Endothelial cell of umbilical vein (primary cell): ENCODE results near the gene SLC10A2. TPM values are rescaled to one million over a fixed set of nuclear protein-coding genes. Genes with fewer than 3 reads are reported as not detected.

Experiments used
- BruUV-seq: library from RNA; stranded (reverse); fragments of 400-500 nt; replicated peaks from 2 replicates; lab custom pipeline; 2021; lab: Mats Ljungman, UMichigan
- CTCF ChIA-PET: fragments of 300-600, 350-600 bp; sonication (Branson Sonifier 250); formaldehyde crosslinking; loops from one replicate; lab custom pipeline; 2021; ENCODE audit warnings: antibody characterized with exemption, inconsistent platforms; lab: Charles Lee
- POLR2A ChIA-PET: fragments of 300-600, 350-600 bp; sonication (Branson Sonifier 250); formaldehyde crosslinking; loops from one replicate; lab custom pipeline; 2021; ENCODE audit warnings: antibody characterized with exemption, inconsistent platforms; lab: Charles Lee
- DNase-seq: peaks from one replicate; pipeline ENCODE4 v3.0.0-alpha.2; 2011; ENCODE audit warnings: low read depth, low spot score
- FAIRE-seq: peaks from 2 replicates; lab custom pipeline; 2011; peaks lifted over from hg19 to GRCh38; lab: Jason Lieb, UNC
- H2AFZ ChIP-seq: 2 replicates; pipeline ENCODE4 v1.6.0; 2012; ENCODE audit warnings: low read depth, low read length, control low read depth, inconsistent platforms
- H3K27ac ChIP-seq: 2 replicates; pipeline ENCODE4 v1.5.1; 2011; ENCODE audit warnings: low read depth, mild to moderate bottlenecking, control low read depth, low read length, moderate library complexity; ENCODE audit not compliant: insufficient read depth
- H3K27me3 ChIP-seq, 2 experiments: 2 replicates each; pipeline versions ENCODE4 v1.6.0 to v1.6.1; 2011; ENCODE audit warnings: low read length in 2 of 2, mixed read lengths in 1 of 2; ENCODE audit not compliant: control insufficient read depth in 2 of 2, insufficient read depth in 2 of 2
- H3K36me3 ChIP-seq, 2 experiments: 2 replicates in 1 of 2; 3 replicates in 1 of 2; pipeline ENCODE4 v1.5.1; 2011; ENCODE audit warnings: low read length in 2 of 2, mild to moderate bottlenecking in 1 of 2, moderate library complexity in 1 of 2; ENCODE audit not compliant: control insufficient read depth in 2 of 2, insufficient read depth in 2 of 2; ENCODE audit errors: extremely low read depth in 1 of 2
- H3K4me1 ChIP-seq: 3 replicates; pipeline ENCODE4 v1.5.1; 2011; ENCODE audit warnings: mild to moderate bottlenecking, low read length; ENCODE audit not compliant: control insufficient read depth, insufficient read depth; ENCODE audit errors: extremely low read depth
- H3K4me2 ChIP-seq: 2 replicates; pipeline ENCODE4 v1.6.1; 2011; ENCODE audit warnings: low read length, control low read depth, mixed read lengths; ENCODE audit not compliant: insufficient read depth
- H3K4me3 ChIP-seq, 3 experiments: fragments of 200-600 bp in 1 of 3; sonication (generic), shearing (Covaris generic) in 1 of 3; replicated peaks in 1 of 3; 2 replicates each; pipeline ENCODE4 v1.5.1; 2011 to 2016; ENCODE audit warnings: control low read depth in 3 of 3, low read length in 3 of 3, mild to moderate bottlenecking in 2 of 3, inconsistent platforms in 1 of 3, low read depth in 1 of 3, moderate library complexity in 1 of 3; ENCODE audit not compliant: insufficient read depth in 1 of 3
- H3K79me2 ChIP-seq: 2 replicates; pipeline ENCODE4 v1.6.0; 2012; ENCODE audit warnings: low read length, inconsistent platforms; ENCODE audit not compliant: control insufficient read depth, insufficient read depth
- H3K9ac ChIP-seq: replicated peaks from 2 replicates; pipeline ENCODE3; 2011; ENCODE audit warnings: low read length, control low read depth; ENCODE audit not compliant: insufficient read depth; ENCODE audit errors: extremely low read depth
- H3K9me1 ChIP-seq: replicated peaks from 3 replicates; pipeline ENCODE4 v1.6.0; 2011; ENCODE audit warnings: mild to moderate bottlenecking, low read length; ENCODE audit not compliant: control insufficient read depth, insufficient read depth; ENCODE audit errors: extremely low read depth
- H3K9me3 ChIP-seq: replicated peaks from 2 replicates; pipeline ENCODE4 v1.5.1; 2012; ENCODE audit warnings: low read length, inconsistent platforms; ENCODE audit not compliant: control insufficient read depth, insufficient read depth
- H4K20me1 ChIP-seq: replicated peaks from 2 replicates; pipeline ENCODE3; 2011; ENCODE audit warnings: mild to moderate bottlenecking, low read length; ENCODE audit not compliant: control insufficient read depth, insufficient read depth; ENCODE audit errors: extremely low read depth
- CTCF ChIP-seq, 2 donors: IDR thresholded peaks; 1 replicate in 1 of 2; 2 replicates in 1 of 2; pipeline ENCODE4 v1.5.1; 2011; ENCODE audit warnings: low read length in 2 of 2, mild to moderate bottlenecking in 2 of 2, moderate library complexity in 2 of 2, control low read depth in 1 of 2, inconsistent platforms in 1 of 2, low read depth in 1 of 2; ENCODE audit not compliant: insufficient read depth in 1 of 2; ENCODE audit errors: extremely low read depth in 1 of 2
- EZH2 ChIP-seq: IDR thresholded peaks from 2 replicates; pipeline ENCODE4 v1.6.1; 2012; ENCODE audit warnings: borderline replicate concordance, low read depth, mild to moderate bottlenecking, moderate library complexity, low read length, inconsistent platforms; ENCODE audit not compliant: severe bottlenecking
- FOS ChIP-seq: IDR thresholded peaks from 2 replicates; pipeline ENCODE4 v1.6.1; 2011; ENCODE audit warnings: mild to moderate bottlenecking, low read length, moderate library complexity, borderline replicate concordance; ENCODE audit not compliant: insufficient read depth
- GATA2 ChIP-seq: IDR thresholded peaks from 2 replicates; pipeline ENCODE4 v1.7.0; 2011; ENCODE audit warnings: low read depth, mild to moderate bottlenecking, moderate library complexity, mixed read lengths, low read length; ENCODE audit not compliant: insufficient read length, insufficient read depth
- JUN ChIP-seq: IDR thresholded peaks from 2 replicates; pipeline ENCODE4 v1.6.1; 2011; ENCODE audit warnings: borderline replicate concordance, low read depth; ENCODE audit not compliant: insufficient read length, insufficient read depth
- MAX ChIP-seq: IDR thresholded peaks from 2 replicates; pipeline ENCODE4 v1.6.1; 2011; ENCODE audit not compliant: insufficient read depth, insufficient read length
- MYC ChIP-seq: IDR thresholded peaks from one replicate; pipeline ENCODE4 v1.6.1; 2011; ENCODE audit warnings: mild to moderate bottlenecking, low read depth, low read length
- POLR2A ChIP-seq: IDR thresholded peaks from 2 replicates; pipeline ENCODE4 v1.6.1; 2012; ENCODE audit warnings: low read depth, mild to moderate bottlenecking, control low read depth, low read length
- POLR2AphosphoS5 ChIP-seq: IDR thresholded peaks from 2 replicates; pipeline ENCODE4 v1.6.1; 2012; ENCODE audit warnings: low read depth, mild to moderate bottlenecking, control low read depth, low read length, moderate library complexity; ENCODE audit not compliant: insufficient read depth
- dilution Hi-C: fragments of 300-500 bp; cut with MboI; formaldehyde crosslinking; loops from one replicate; pipeline ENCODE4 v1.15.0; 2019; ENCODE audit warnings: low sequenced_read_pairs; ENCODE audit not compliant: extremely low pct_ligation_motif_present
- intact Hi-C: fragments of 100-400 bp; cut with micrococcal nuclease; formaldehyde crosslinking; loops from one replicate; pipeline ENCODE4 v1.10.0; 2022
- polyA plus RNA-seq, 4 experiments: library from polyadenylated mRNA; depleted of rRNA in 3 of 4; stranded (reverse) in 3 of 4; unstranded in 1 of 4; fragments of >200 nt; gene quantifications; 2 replicates each; pipeline versions ENCODE4 v1.2.1 to v1.2.3, GENCODE V29; 2011 to 2012; ENCODE audit warnings: missing spikeins in 1 of 4
- total RNA-seq: library from RNA; stranded (reverse); gene quantifications from 2 replicates; pipeline ENCODE4 v1.2.3, GENCODE V29; 2021

SLC10A2 gene
- total and polyA plus RNA-seq, 2 donors (not counting 3 experiments of a cell fraction or from before 2014, with no cell fraction given) = not detected

- FAIRE-seq (no peak), DNase-seq (no peak)
- Histone ChIP-seq H3K36me3 (no peaks in the 10 kb centered on the region), H3K9ac (no peak overlapping the region), H3K9me1 (no peaks in the 10 kb centered on the region), H3K27ac (no peak overlapping the region), H3K4me1 (no peaks in the 10 kb centered on the region), H3K4me2 (no peak overlapping the region), H2AFZ (no peak overlapping the region), H3K79me2 (no peaks in the 10 kb centered on the region), H3K9me3 (no peaks in the 10 kb centered on the region), H4K20me1 (no peaks in the 10 kb centered on the region), H3K4me3 (no peak overlapping the region), H3K27me3 (no peaks in the 10 kb centered on the region)
- dilution Hi-C loops (no loop called here), intact Hi-C loops (no loop called here)
- TF ChIP-seq JUN (no peak), FOS (no peak), MAX (no peak), GATA2 (no peak), CTCF (IDR thresholded peaks at IDR 0.05; ENCODE audit: extremely low read depth in 1 of 2, insufficient read depth in 1 of 2, low read depth in 1 of 2, low read length in 2 of 2) (no peak), POLR2A (no peak), POLR2AphosphoS5 (no peak), MYC (no peak), EZH2 (no peak)
- CTCF ChIA-PET = no interaction called here
- POLR2A ChIA-PET = no interaction called here
- BruUV-seq = no TSS peak
These were observed 63.9 kb downstream of the SLC10A2 start for GRCh38 chr13:103002279-103002678.
